ENCODE data around the gene LRPPRC.

Gene LRPPRC

GRCh38 chr2:43853141-43854081 lies 142.4 kb downstream of the LRPPRC start:
- DNase-seq = no peak

GRCh38 chr2:43852196-43852730 lies 143.5 kb downstream of the LRPPRC start:
- DNase-seq = no peak

- no peak for DNase-seq
These were observed 144.5 kb downstream of the LRPPRC start for GRCh38 chr2:43851011-43851980.

- no peak for DNase-seq
These were observed 147.6 kb downstream of the LRPPRC start for GRCh38 chr2:43848214-43848613.

- DNase-seq = no peak
These were observed 149.5 kb downstream of the LRPPRC start for GRCh38 chr2:43846140-43846793.

GRCh38 chr2:43845181-43845580 lies 150.6 kb downstream of the LRPPRC start:
- DNase-seq = no peak

- DNase-seq = no peak
These were observed 152.9 kb downstream of the LRPPRC start for GRCh38 chr2:43842866-43843226.

- no peak for DNase-seq
These were observed 153.6 kb downstream of the LRPPRC start for GRCh38 chr2:43841949-43842865.

GRCh38 chr2:43840965-43841364 lies 154.8 kb downstream of the LRPPRC start:
- DNase-seq = no peak

- no peak for DNase-seq
These were observed 155.8 kb downstream of the LRPPRC start for GRCh38 chr2:43839776-43840564.

GRCh38 chr2:43838560-43839267 lies 157.1 kb downstream of the LRPPRC start, which contains the start of the genes ABCG5 and ABCG8:
ABCG5 (minus strand) TSS chr2:43838839; CDS start chr2:43838679, 160 bp downstream.
ABCG8 (plus strand) TSS chr2:43838971; CDS start chr2:43839054, 83 bp downstream.
- no peak for DNase-seq

GRCh38 chr2:43837831-43838559 lies 157.8 kb downstream of the LRPPRC start:
- DNase-seq = no peak

- no peak for DNase-seq
These were observed 158.8 kb downstream of the LRPPRC start for GRCh38 chr2:43837033-43837432.

Data from activated T-cell treated with anti-CD3 and anti-CD28 coated beads for 4 hours (primary cell).